H1 (cell line): ENCODE data around the gene CDH18. TPM values are rescaled to one million over a fixed set of nuclear protein-coding genes. Genes with fewer than 3 reads are reported as not detected.
"Not testable (repeated sequence)": the region's sequence is repeated elsewhere in the genome, so short reads cannot be mapped to it uniquely, and the experiment has no call there.

Experiments used
- CTCF ChIA-PET: fragments of 300-600 bp; sonication (Branson Sonifier 250); formaldehyde crosslinking; loops from one replicate; lab custom pipeline; 2021; ENCODE audit not compliant: partially characterized antibody; lab: Charles Lee
- POLR2A ChIA-PET: fragments of 300-600 bp; sonication (Branson Sonifier 250); formaldehyde crosslinking; loops from one replicate; lab custom pipeline; 2021; ENCODE audit warnings: inconsistent platforms; ENCODE audit not compliant: partially characterized antibody; lab: Charles Lee
- DNase-seq, 2 experiments: peaks; one replicate each; pipeline versions ENCODE4 v3.0.0 to v3.0.0-alpha.2; 2010 to 2022; ENCODE audit warnings: low spot score in 2 of 2, low read depth in 1 of 2, mixed read lengths in 1 of 2
- FAIRE-seq: peaks from 2 replicates; lab custom pipeline; 2011; peaks lifted over from hg19 to GRCh38; lab: Jason Lieb, UNC
- H2AFZ ChIP-seq: 2 replicates; pipeline ENCODE4 v1.8.1; 2012; ENCODE audit warnings: low read length, inconsistent platforms
- H2AK5ac ChIP-seq: 2 replicates; pipeline ENCODE4 v1.6.1; 2013; ENCODE audit warnings: low read depth, low read length
- H2BK120ac ChIP-seq: replicated peaks from 2 replicates; pipeline ENCODE3; 2013; ENCODE audit warnings: low read depth, low read length, inconsistent platforms
- H2BK12ac ChIP-seq: 2 replicates; pipeline ENCODE4 v1.6.1; 2013; ENCODE audit warnings: low read depth, low read length
- H2BK15ac ChIP-seq: 2 replicates; pipeline ENCODE4 v1.6.1; 2013; ENCODE audit warnings: low read length
- H2BK20ac ChIP-seq: 2 replicates; pipeline ENCODE4 v1.6.1; 2013; ENCODE audit warnings: low read length
- H2BK5ac ChIP-seq: 2 replicates; pipeline ENCODE4 v1.6.1; 2013; ENCODE audit warnings: low read depth, low read length
- H3K14ac ChIP-seq: 2 replicates; pipeline ENCODE4 v1.6.1; 2013; ENCODE audit warnings: inconsistent platforms; ENCODE audit not compliant: insufficient read length
- H3K18ac ChIP-seq: 2 replicates; pipeline ENCODE4 v1.6.1; 2013; ENCODE audit warnings: low read length; ENCODE audit errors: extremely low read depth
- H3K23ac ChIP-seq: 2 replicates; pipeline ENCODE4 v1.6.1; 2013; ENCODE audit warnings: inconsistent platforms; ENCODE audit not compliant: insufficient read length
- H3K23me2 ChIP-seq: 2 replicates; pipeline ENCODE4 v1.6.1; 2013; ENCODE audit warnings: low read depth, low read length
- H3K27ac ChIP-seq: 2 replicates; pipeline ENCODE4 v1.6.1; 2011; ENCODE audit warnings: low read depth, low read length, inconsistent platforms
- H3K27me3 ChIP-seq, 4 experiments: replicated peaks in 1 of 4; 1 replicate in 1 of 4; 2 replicates in 3 of 4; pipeline versions ENCODE4 v1.6.1 to v1.8.1; 2011 to 2013; ENCODE audit warnings: low read length in 3 of 4, mild to moderate bottlenecking in 3 of 4, inconsistent platforms in 2 of 4, mixed read lengths in 2 of 4, moderate library complexity in 1 of 4; ENCODE audit not compliant: control insufficient read depth in 3 of 4, insufficient read depth in 3 of 4; ENCODE audit errors: extremely low read depth in 1 of 4
- H3K36me3 ChIP-seq, 4 experiments: 2 replicates each; pipeline versions ENCODE4 v1.6.1 to v1.8.1; 2011 to 2013; ENCODE audit warnings: mild to moderate bottlenecking in 4 of 4, low read length in 3 of 4, moderate library complexity in 2 of 4, control low read depth in 1 of 4, inconsistent platforms in 1 of 4; ENCODE audit not compliant: insufficient read depth in 4 of 4, control insufficient read depth in 2 of 4
- H3K4ac ChIP-seq: replicated peaks from 2 replicates; pipeline ENCODE3; 2013; ENCODE audit warnings: low read length, low read depth, mixed read lengths, inconsistent platforms; ENCODE audit not compliant: insufficient read length
- H3K4me1 ChIP-seq, 4 experiments: replicated peaks in 1 of 4; 1 replicate in 1 of 4; 2 replicates in 3 of 4; pipeline versions ENCODE4 v1.6.1 to v1.8.1; 2011 to 2013; ENCODE audit warnings: low read length in 3 of 4, inconsistent platforms in 2 of 4, mixed read lengths in 1 of 4; ENCODE audit not compliant: insufficient read depth in 4 of 4, control insufficient read depth in 3 of 4
- H3K4me2 ChIP-seq, 2 experiments: 2 replicates each; pipeline versions ENCODE4 v1.6.1 to v1.8.1; 2011 to 2013; ENCODE audit warnings: low read depth in 2 of 2, low read length in 2 of 2, control low read depth in 1 of 2, inconsistent platforms in 1 of 2, mild to moderate bottlenecking in 1 of 2; ENCODE audit not compliant: insufficient read depth in 1 of 2
- H3K4me3 ChIP-seq, 4 experiments: fragments of 200-600, 300-600 bp in 1 of 4; sonication (generic), shearing (Covaris generic), sonication (Bioruptor Twin) in 1 of 4; 2 replicates each; pipeline versions ENCODE4 v1.5.1 to v1.8.1; 2011 to 2016; ENCODE audit warnings: low read length in 4 of 4, low read depth in 3 of 4, control low read depth in 2 of 4, inconsistent platforms in 2 of 4, mild to moderate bottlenecking in 2 of 4, mixed read lengths in 1 of 4, moderate library complexity in 1 of 4; ENCODE audit not compliant: insufficient read depth in 2 of 4; ENCODE audit errors: extremely low read depth in 1 of 4
- H3K56ac ChIP-seq: replicated peaks from 2 replicates; pipeline ENCODE3; 2013; ENCODE audit warnings: low read depth, mild to moderate bottlenecking, mixed read lengths, low read length, inconsistent platforms; ENCODE audit not compliant: insufficient read length
- H3K79me1 ChIP-seq: 2 replicates; pipeline ENCODE4 v1.6.1; 2013; ENCODE audit warnings: low read depth, low read length, control low read depth
- H3K79me2 ChIP-seq, 2 experiments: 2 replicates each; pipeline versions ENCODE4 v1.6.1 to v1.8.1; 2012 to 2013; ENCODE audit warnings: low read length in 2 of 2, mild to moderate bottlenecking in 2 of 2, inconsistent platforms in 1 of 2; ENCODE audit not compliant: insufficient read depth in 2 of 2, control insufficient read depth in 1 of 2
- H3K9ac ChIP-seq, 4 experiments: replicated peaks in 1 of 4; 1 replicate in 1 of 4; 2 replicates in 3 of 4; pipeline versions ENCODE4 v1.6.1 to v1.8.1; 2011 to 2013; ENCODE audit warnings: low read depth in 3 of 4, low read length in 3 of 4, control low read depth in 2 of 4, mild to moderate bottlenecking in 2 of 4, moderate library complexity in 2 of 4, inconsistent platforms in 1 of 4; ENCODE audit errors: extremely low read depth in 1 of 4
- H3K9me3 ChIP-seq, 2 experiments: 2 replicates each; pipeline versions ENCODE4 v1.6.1 to v1.8.1; 2012 to 2013; ENCODE audit warnings: mild to moderate bottlenecking in 2 of 2, moderate library complexity in 2 of 2, control low read depth in 1 of 2, inconsistent platforms in 1 of 2, low read depth in 1 of 2, low read length in 1 of 2, mixed read lengths in 1 of 2; ENCODE audit not compliant: insufficient read depth in 2 of 2
- H4K20me1 ChIP-seq, 2 experiments: replicated peaks in 1 of 2; 2 replicates each; pipeline versions ENCODE3 to v1.8.1; 2011 to 2013; ENCODE audit warnings: inconsistent platforms in 2 of 2, low read length in 2 of 2, mild to moderate bottlenecking in 1 of 2; ENCODE audit not compliant: insufficient read depth in 2 of 2, control insufficient read depth in 1 of 2
- H4K5ac ChIP-seq: 2 replicates; pipeline ENCODE4 v1.6.1; 2013; ENCODE audit warnings: low read length, low read depth, mixed read lengths, inconsistent platforms; ENCODE audit not compliant: insufficient read length
- H4K8ac ChIP-seq: 2 replicates; pipeline ENCODE4 v1.8.0; 2013; ENCODE audit warnings: mild to moderate bottlenecking, moderate library complexity, low read length, inconsistent platforms; ENCODE audit not compliant: insufficient read depth; ENCODE audit errors: extremely low read depth
- H4K91ac ChIP-seq: replicated peaks from 2 replicates; pipeline ENCODE3; 2013; ENCODE audit warnings: low read length, mixed read lengths, inconsistent platforms; ENCODE audit not compliant: insufficient read length
- WGBS, 2 experiments: shearing (Covaris generic) in 1 of 2; methylation state at CpG; one replicate each; pipeline versions ENCODE4 v1.1.6 to v1.1.7; 2013 to 2015; ENCODE audit warnings: low lambda C conversion rate in 2 of 2, mixed read lengths in 2 of 2, inconsistent platforms in 1 of 2, low coverage in 1 of 2, missing lambda C conversion rate in 1 of 2; ENCODE audit not compliant: insufficient replicate concordance in 2 of 2, insufficient coverage in 1 of 2, insufficient read length in 1 of 2; ENCODE audit errors: extremely low coverage in 1 of 2, missing lambda C conversion rate in 1 of 2; 5-methylcytosine and 5-hydroxymethylcytosine counted together
- polyA plus RNA-seq, 7 experiments: library from polyadenylated mRNA; depleted of rRNA in 3 of 7; stranded (reverse) in 5 of 7; unstranded in 2 of 7; fragments of >200 nt in 5 of 7; fragments of 200-250 nt in 2 of 7; gene quantifications; 1 replicate in 5 of 7; 2 replicates in 1 of 7; 4 replicates in 1 of 7; pipeline versions ENCODE4 v1.2.1 to v1.2.3, GENCODE V29; 2011 to 2013; ENCODE audit warnings: missing spikeins in 2 of 7, mixed read lengths in 2 of 7
- total RNA-seq: library from RNA; stranded (reverse); fragmentation: NEBNext Ultra II Directional; extraction: Animal tissue kit (Norgen Biotek cat#: 25700); gene quantifications from 2 replicates; pipeline ENCODE4 v1.2.1, GENCODE V29; 2021

Gene CDH18
- total and polyA plus RNA-seq, 2 of the 8 experiments (the other 6 are each of a cell fraction or from before 2014, with no cell fraction given): 0.30 to 0.32 TPM

DNA sequence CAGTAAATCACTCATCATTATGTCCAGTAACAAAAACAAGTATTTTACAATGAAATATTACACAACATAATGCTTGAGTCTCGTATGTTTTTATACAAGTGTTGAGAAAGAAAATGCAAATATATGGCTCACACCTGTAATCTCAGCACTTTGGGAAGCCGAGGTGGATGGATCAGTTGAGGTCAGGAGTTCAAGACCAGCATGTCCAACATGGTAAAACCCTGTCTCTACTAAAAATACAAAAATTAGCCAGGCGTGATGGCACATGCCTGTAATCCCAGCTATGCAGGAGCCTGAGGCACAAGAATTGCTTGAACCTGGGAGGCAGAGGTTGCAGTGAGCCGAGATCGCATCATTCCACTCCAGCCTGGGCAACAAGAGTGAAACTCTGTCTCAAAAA is 211.1 kb downstream of the CDH18 start:
- CTCF ChIA-PET: interaction anchor here (0.9 kb wide), 1 partner anchor 10 kb away, joined by 3 read pairs; no protein-coding TSS in a partner anchor
- FAIRE-seq, H4K20me1 ChIP-seq, H3K79me2 ChIP-seq, H3K23ac ChIP-seq, H3K79me1 ChIP-seq, H3K36me3 ChIP-seq, H3K9me3 ChIP-seq, H3K56ac ChIP-seq, H2BK120ac ChIP-seq, H2AFZ ChIP-seq, DNase-seq, H2AK5ac ChIP-seq, H3K4ac ChIP-seq, POLR2A ChIA-PET, H2BK20ac ChIP-seq, H3K27me3 ChIP-seq, H3K4me3 ChIP-seq, H3K27ac ChIP-seq, H4K5ac ChIP-seq, H3K4me1 ChIP-seq, H3K18ac ChIP-seq, H3K9ac ChIP-seq, H3K14ac ChIP-seq, H4K91ac ChIP-seq, H4K8ac ChIP-seq, H3K23me2 ChIP-seq, H2BK15ac ChIP-seq: not testable (repeated sequence)
- Histone ChIP-seq H3K4me2 (0 out of 4 replicates have a peak overlapping the region, but pooled peaks of 1 of the 2 experiments have one; percentile 40), H2BK5ac (peak overlapping the region; percentile 31; the same call in 1 of the 2 replicates), H2BK12ac (peak overlapping the region; percentile 61; the same call in 1 of the 2 replicates)
- WGBS, 2 experiments: 92% methylated on average over 5 of the region's 5 CpGs; no CpG with 5 or more reads in 1 of the 2 experiments
